ENCODE data around the gene IGSF3. TPM values are rescaled to one million over a fixed set of nuclear protein-coding genes. Genes with fewer than 3 reads are reported as not detected.

IGSF3 gene
- total RNA-seq, 4 donors from 2014 or later: 1.2 to 3.9 (median 3.2) TPM

DNA sequence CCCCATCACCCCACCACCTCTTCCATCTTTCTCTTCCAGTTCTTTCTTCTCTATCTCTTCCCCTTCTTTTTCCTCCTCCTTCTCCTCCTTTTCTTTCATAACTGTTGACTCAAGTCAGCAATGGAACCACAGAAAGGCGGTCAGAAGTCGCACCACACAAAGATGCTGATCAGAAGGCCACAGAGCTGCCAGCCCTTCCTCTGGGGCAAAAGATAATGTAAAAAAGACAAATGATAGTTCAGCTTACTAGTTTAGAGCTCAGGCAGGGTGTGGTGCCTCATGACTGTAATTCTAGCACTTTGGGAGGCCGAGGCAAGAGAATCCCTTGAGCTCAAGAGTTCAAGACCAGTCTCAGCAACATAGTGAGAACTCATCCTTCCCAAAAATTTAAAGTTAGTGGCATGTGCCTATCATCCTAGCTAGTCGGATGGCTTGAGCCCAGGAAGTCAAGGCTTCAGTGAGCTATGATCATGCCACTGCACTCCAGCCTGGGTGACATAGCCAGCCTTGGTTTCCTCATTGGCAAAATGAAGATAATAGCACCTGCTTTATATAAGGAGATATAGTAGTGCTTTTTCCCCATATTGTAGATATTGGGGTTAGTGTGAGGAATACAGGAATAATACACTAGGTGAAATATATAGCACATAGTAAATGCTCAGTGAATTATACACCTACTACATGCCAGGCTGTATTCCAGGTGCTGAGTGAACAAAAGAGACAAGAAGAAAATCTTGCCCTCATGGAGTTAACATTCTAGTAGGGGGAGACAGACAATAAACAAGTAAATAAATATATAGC lies 12.5 kb upstream of the IGSF3 start:
- Histone ChIP-seq H3K4me1 (no peaks in the 10 kb centered on the region), H3K27me3 (peaks cover 0 to 10% of the 10 kb centered on the region in 2 donors), H3K9me3 (no peaks in the 10 kb centered on the region), H3K4me3 (no peak overlapping the region), H3K36me3 (no peaks in the 10 kb centered on the region), H3K27ac (no peak overlapping the region)
- no peak for DNase-seq (ENCODE audit: low spot score in 2 of 2)
- WGBS, 2 donors: 81 to 90% methylated on average over 4 of the region's 4 CpGs
- TF ChIP-seq POLR2A (IDR thresholded peaks at IDR 0.05) (no peak), EP300 (IDR thresholded peaks at IDR 0.05) (no peak)
- TF ChIP-seq, protein P1, sequence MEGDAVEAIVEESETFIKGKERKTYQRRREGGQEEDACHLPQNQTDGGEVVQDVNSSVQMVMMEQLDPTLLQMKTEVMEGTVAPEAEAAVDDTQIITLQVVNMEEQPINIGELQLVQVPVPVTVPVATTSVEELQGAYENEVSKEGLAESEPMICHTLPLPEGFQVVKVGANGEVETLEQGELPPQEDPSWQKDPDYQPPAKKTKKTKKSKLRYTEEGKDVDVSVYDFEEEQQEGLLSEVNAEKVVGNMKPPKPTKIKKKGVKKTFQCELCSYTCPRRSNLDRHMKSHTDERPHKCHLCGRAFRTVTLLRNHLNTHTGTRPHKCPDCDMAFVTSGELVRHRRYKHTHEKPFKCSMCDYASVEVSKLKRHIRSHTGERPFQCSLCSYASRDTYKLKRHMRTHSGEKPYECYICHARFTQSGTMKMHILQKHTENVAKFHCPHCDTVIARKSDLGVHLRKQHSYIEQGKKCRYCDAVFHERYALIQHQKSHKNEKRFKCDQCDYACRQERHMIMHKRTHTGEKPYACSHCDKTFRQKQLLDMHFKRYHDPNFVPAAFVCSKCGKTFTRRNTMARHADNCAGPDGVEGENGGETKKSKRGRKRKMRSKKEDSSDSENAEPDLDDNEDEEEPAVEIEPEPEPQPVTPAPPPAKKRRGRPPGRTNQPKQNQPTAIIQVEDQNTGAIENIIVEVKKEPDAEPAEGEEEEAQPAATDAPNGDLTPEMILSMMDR (IDR thresholded peaks at IDR 0.05): no peak

DNA sequence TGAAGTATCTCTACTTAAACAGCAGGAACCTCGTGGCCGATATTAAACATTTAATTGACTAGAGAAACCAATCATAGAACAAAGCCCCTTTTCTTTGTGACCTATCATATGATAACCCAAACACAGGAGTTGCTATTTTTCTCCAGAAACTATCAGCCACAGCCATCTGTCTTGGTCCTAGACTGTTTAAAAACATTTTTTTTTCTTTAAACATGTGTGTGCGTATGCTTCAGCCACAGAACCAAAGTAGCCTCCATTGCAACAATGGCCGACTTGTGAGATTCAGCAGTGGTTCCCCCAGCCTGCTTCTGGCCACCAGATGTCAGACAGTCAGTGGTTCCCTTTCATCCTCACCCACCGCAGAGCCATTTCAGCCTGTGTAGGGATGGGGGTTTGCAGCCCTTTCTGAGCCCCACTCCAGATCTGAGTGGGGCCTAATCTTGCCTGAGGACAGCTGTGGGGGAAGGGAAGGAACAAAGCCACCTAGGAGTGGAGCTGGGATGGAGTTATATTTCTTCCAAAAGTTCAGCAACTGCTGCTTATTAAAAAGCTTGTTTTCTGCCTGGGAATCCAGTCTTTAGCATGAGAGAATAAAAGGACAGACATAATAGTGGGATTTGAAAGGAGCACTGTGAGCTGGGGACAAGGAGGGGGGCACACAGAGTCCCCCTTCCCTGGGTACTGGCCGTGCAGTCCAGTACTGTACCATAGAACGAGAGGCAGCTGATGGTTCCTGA lies 11.7 kb upstream of the IGSF3 start:
- Histone ChIP-seq H3K27ac (no peak overlapping the region), H3K4me1 (no peaks in the 10 kb centered on the region), H3K36me3 (no peaks in the 10 kb centered on the region), H3K9me3 (no peaks in the 10 kb centered on the region), H3K4me3 (no peak overlapping the region), H3K27me3 (peaks cover 0 to 10% of the 10 kb centered on the region in 2 donors)
- DNase-seq (ENCODE audit: low spot score in 2 of 2): no peak
- WGBS, 2 donors: 42 to 45% methylated on average over 7 of the region's 7 CpGs
- TF ChIP-seq POLR2A (IDR thresholded peaks at IDR 0.05) (no peak), EP300 (IDR thresholded peaks at IDR 0.05) (no peak)
- TF ChIP-seq, protein P1 (IDR thresholded peaks at IDR 0.05): no peak

DNA sequence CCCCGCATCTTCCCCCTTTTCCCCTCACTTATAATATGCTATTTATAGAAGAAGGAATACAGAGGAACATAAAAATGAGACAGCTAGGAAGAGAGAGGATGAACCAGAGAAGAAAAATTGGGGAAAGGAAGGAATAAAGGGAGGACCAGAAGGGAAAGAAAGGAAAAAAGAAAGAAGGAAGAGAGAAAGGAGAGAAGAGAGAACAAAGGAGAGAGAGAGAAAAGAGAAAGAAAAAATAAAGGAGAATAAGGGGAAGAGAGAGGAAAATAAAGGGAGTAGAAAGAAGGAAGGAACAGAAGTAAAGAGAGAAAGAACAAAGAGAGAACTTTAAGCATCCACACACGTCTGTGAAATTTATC lies 11.2 kb upstream of the IGSF3 start:
- Histone ChIP-seq H3K27ac (no peak overlapping the region), H3K4me1 (no peaks in the 10 kb centered on the region), H3K27me3 (peaks cover 0 to 10% of the 10 kb centered on the region in 2 donors), H3K9me3 (no peaks in the 10 kb centered on the region), H3K36me3 (no peaks in the 10 kb centered on the region), H3K4me3 (no peak overlapping the region)
- no peak for DNase-seq (ENCODE audit: low spot score in 2 of 2)
- no peak for TF ChIP-seq POLR2A (IDR thresholded peaks at IDR 0.05)
- no peak for TF ChIP-seq EP300 (IDR thresholded peaks at IDR 0.05)
- 45 to 57% methylated on average over 2 of the region's 2 CpGs for WGBS, 2 donors

DNA sequence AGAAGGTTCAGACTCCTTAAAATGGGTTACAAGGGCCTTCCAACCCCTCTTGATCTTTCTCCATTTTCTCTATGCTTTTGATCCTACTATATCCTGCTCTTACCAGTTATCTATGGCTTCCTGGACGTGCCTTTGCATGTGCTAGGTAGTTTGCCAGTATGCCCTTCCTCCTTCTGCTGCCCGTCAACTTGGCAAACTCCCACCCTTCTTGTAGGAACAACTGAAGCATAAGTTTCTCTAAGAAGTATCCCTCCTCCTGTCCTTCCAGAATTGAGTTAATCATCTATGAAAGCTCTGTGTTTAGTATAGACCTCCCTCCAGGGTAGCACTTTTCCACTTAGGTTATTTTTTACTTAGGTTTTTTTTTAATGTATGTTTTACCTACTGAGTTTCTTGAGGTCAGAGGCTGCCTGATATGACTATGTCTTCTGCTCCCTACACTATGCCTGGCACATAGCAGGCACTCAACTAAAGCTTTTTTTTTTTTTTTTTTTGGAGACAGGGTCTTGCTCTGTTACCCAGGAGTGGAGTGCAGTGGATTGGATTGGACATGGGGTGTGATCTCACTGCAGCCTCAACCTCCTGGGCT lies 10.0 kb upstream of the IGSF3 start:
- TF ChIP-seq, protein P1 (IDR thresholded peaks at IDR 0.05): no peak
- TF ChIP-seq POLR2A (IDR thresholded peaks at IDR 0.05) (no peak), EP300 (IDR thresholded peaks at IDR 0.05) (no peak)
- peaks cover 0 to 10% of the 10 kb centered on the region in 2 donors for H3K27me3 ChIP-seq
- no peaks in the 10 kb centered on the region for H3K9me3 ChIP-seq
- H3K36me3 ChIP-seq: no peaks in the 10 kb centered on the region
- no peak overlapping the region for H3K27ac ChIP-seq
- no peak overlapping the region for H3K4me3 ChIP-seq
- DNase-seq (ENCODE audit: low spot score in 2 of 2): no peak
- WGBS, 2 donors: 81 to 87% methylated on average over 2 of the region's 2 CpGs
- peaks cover 0 to 2% (median 0%) of the 10 kb centered on the region in 4 donors for H3K4me1 ChIP-seq

DNA sequence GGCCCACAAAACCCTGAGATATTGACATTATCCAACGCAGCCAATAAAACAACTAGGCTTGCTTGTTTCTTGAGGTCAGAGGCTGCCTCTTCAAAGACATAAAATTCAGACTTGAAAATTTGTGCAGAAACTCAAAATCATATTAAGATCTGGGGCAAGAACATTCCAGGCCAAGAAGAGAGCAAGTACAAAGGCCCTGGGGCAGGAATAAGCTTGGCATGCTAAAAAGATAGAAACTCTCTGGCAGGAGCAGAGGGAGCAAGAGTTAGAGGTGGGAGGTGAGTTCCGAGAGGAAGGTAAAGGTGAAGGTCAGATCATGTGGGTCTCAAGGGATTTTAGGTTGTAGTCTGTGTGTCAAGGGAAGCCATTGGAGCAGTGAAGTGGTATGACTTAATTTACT lies 8.8 kb upstream of the IGSF3 start:
- Histone ChIP-seq H3K4me1 (peaks cover 0 to 12% (median 0%) of the 10 kb centered on the region in 4 donors), H3K9me3 (no peaks in the 10 kb centered on the region), H3K4me3 (no peak overlapping the region), H3K27me3 (peaks cover 0 to 10% of the 10 kb centered on the region in 2 donors), H3K36me3 (no peaks in the 10 kb centered on the region), H3K27ac (no peak overlapping the region)
- no peak for DNase-seq (ENCODE audit: low spot score in 2 of 2)
- WGBS, 2 donors: 94 to 98% methylated on average over 2 of the region's 2 CpGs
- TF ChIP-seq POLR2A (IDR thresholded peaks at IDR 0.05): no peak
- no peak for TF ChIP-seq EP300 (IDR thresholded peaks at IDR 0.05)
- TF ChIP-seq, protein P1 (IDR thresholded peaks at IDR 0.05): no peak
